Nephron (organoid): ENCODE measurements around the gene TDRD7.

ENCODE experiments used
- H3K27ac Mint-ChIP-seq, 3 experiments: 2 replicates each; pipeline ENCODE4 v1.8.0; 2020; ENCODE audit warnings: mixed read lengths in 3 of 3, mild to moderate bottlenecking in 2 of 3, moderate library complexity in 1 of 3
- H3K27me3 Mint-ChIP-seq: 2 replicates; pipeline ENCODE4 v1.8.0; 2021; ENCODE audit warnings: low read depth, mild to moderate bottlenecking, moderate library complexity, mixed read lengths
- H3K36me3 Mint-ChIP-seq: 2 replicates; pipeline ENCODE4 v1.8.0; 2020; ENCODE audit warnings: low read depth, mixed read lengths
- H3K4me1 Mint-ChIP-seq: 2 replicates; pipeline ENCODE4 v1.8.0; 2020; ENCODE audit warnings: mixed read lengths
- H3K4me3 Mint-ChIP-seq, 3 experiments: 2 replicates each; pipeline ENCODE4 v1.8.0; 2020; ENCODE audit warnings: mild to moderate bottlenecking in 3 of 3, mixed read lengths in 3 of 3, moderate library complexity in 2 of 3
- H3K9me3 Mint-ChIP-seq: 2 replicates; pipeline ENCODE4 v1.8.0; 2020; ENCODE audit warnings: mixed read lengths
- TF ChIP-seq, protein P1 (sequence below), 3 experiments: fragments of 200-600 bp; sonication (generic); IDR thresholded peaks; one replicate each; pipeline ENCODE4 v1.5.0; 2021; ENCODE audit warnings: antibody characterized with exemption in 3 of 3; ENCODE audit not compliant: unreplicated experiment in 3 of 3

Gene TDRD7

GRCh38 chr9:97431044-97431441 lies 19.1 kb downstream of the TDRD7 start:
- Mint-ChIP-seq H3K9me3 (no peaks in the 10 kb centered on the region), H3K4me3 (no peak overlapping the region), H3K4me1 (no peaks in the 10 kb centered on the region), H3K36me3 (no peaks in the 10 kb centered on the region), H3K27me3 (no peaks in the 10 kb centered on the region), H3K27ac (no peak overlapping the region)
- TF ChIP-seq, protein P1, sequence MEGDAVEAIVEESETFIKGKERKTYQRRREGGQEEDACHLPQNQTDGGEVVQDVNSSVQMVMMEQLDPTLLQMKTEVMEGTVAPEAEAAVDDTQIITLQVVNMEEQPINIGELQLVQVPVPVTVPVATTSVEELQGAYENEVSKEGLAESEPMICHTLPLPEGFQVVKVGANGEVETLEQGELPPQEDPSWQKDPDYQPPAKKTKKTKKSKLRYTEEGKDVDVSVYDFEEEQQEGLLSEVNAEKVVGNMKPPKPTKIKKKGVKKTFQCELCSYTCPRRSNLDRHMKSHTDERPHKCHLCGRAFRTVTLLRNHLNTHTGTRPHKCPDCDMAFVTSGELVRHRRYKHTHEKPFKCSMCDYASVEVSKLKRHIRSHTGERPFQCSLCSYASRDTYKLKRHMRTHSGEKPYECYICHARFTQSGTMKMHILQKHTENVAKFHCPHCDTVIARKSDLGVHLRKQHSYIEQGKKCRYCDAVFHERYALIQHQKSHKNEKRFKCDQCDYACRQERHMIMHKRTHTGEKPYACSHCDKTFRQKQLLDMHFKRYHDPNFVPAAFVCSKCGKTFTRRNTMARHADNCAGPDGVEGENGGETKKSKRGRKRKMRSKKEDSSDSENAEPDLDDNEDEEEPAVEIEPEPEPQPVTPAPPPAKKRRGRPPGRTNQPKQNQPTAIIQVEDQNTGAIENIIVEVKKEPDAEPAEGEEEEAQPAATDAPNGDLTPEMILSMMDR (IDR thresholded peaks at IDR 0.05; ENCODE audit: unreplicated experiment in 3 of 3), result no peak

GRCh38 chr9:97431549-97432143 lies 19.8 kb downstream of the TDRD7 start:
- Mint-ChIP-seq H3K4me1 (no peaks in the 10 kb centered on the region), H3K4me3 (no peak overlapping the region), H3K27me3 (no peaks in the 10 kb centered on the region), H3K36me3 (no peaks in the 10 kb centered on the region), H3K27ac (no peak overlapping the region), H3K9me3 (no peaks in the 10 kb centered on the region)
- TF ChIP-seq, protein P1 (IDR thresholded peaks at IDR 0.05; ENCODE audit: unreplicated experiment in 3 of 3), result no peak

GRCh38 chr9:97437051-97437600 lies 25.2 kb downstream of the TDRD7 start:
- TF ChIP-seq, protein P1 (IDR thresholded peaks at IDR 0.05; ENCODE audit: unreplicated experiment in 3 of 3), result no peak
- Mint-ChIP-seq H3K4me3 (no peak overlapping the region), H3K27me3 (no peaks in the 10 kb centered on the region), H3K36me3 (no peaks in the 10 kb centered on the region), H3K4me1 (peaks cover 17% of the 10 kb centered on the region), H3K27ac (no peak overlapping the region), H3K9me3 (no peaks in the 10 kb centered on the region)

DNA sequence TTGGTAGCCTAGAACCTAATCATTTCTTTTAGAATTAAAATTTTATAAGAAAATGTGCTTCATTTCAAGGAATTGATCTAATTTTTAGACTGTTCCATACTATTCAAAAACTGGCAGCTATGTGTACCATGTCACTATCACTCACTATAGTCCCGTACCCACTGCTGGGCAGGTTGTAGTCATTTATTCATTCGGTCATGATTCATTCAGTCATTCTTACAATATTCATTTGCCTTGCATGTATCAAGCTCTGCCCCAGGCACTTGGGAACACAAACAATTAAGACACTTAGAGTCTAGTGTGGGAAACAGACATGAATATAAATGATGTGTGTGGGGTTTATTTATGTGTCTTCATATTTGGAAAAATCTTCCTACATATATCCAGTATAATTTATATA lies 26.4 kb downstream of the TDRD7 start:
- H3K27ac Mint-ChIP-seq, result no peak overlapping the region
- no peaks in the 10 kb centered on the region for H3K36me3 Mint-ChIP-seq
- no peak overlapping the region for H3K4me3 Mint-ChIP-seq
- peaks cover 17% of the 10 kb centered on the region for H3K4me1 Mint-ChIP-seq
- TF ChIP-seq, protein P1 (IDR thresholded peaks at IDR 0.05; ENCODE audit: unreplicated experiment in 3 of 3), result no peak
- no peaks in the 10 kb centered on the region for H3K27me3 Mint-ChIP-seq
- H3K9me3 Mint-ChIP-seq, result no peaks in the 10 kb centered on the region

- H3K4me3 Mint-ChIP-seq, result no peak overlapping the region
- H3K9me3 Mint-ChIP-seq, result no peaks in the 10 kb centered on the region
- peaks cover 17% of the 10 kb centered on the region for H3K4me1 Mint-ChIP-seq
- H3K27me3 Mint-ChIP-seq, result no peaks in the 10 kb centered on the region
- TF ChIP-seq, protein P1 (IDR thresholded peaks at IDR 0.05; ENCODE audit: unreplicated experiment in 3 of 3), result no peak
- no peak overlapping the region for H3K27ac Mint-ChIP-seq
- H3K36me3 Mint-ChIP-seq, result no peaks in the 10 kb centered on the region
Observed at GRCh38 chr9:97438666-97439065, 26.8 kb downstream of the TDRD7 start.

GRCh38 chr9:97440160-97440559 lies 28.3 kb downstream of the TDRD7 start:
- no peak overlapping the region for H3K27ac Mint-ChIP-seq
- peaks cover 17% of the 10 kb centered on the region for H3K4me1 Mint-ChIP-seq
- TF ChIP-seq, protein P1 (IDR thresholded peaks at IDR 0.05; ENCODE audit: unreplicated experiment in 3 of 3), result no peak
- no peaks in the 10 kb centered on the region for H3K27me3 Mint-ChIP-seq
- no peaks in the 10 kb centered on the region for H3K36me3 Mint-ChIP-seq
- H3K4me3 Mint-ChIP-seq, result no peak overlapping the region
- no peaks in the 10 kb centered on the region for H3K9me3 Mint-ChIP-seq
